NCI-H446 treated with DMSO at 0.1 percent for 48 hours (cell line): ENCODE data around the gene MBTD1.
"Not testable (repeated sequence)": the region's sequence is repeated elsewhere in the genome, so short reads cannot be mapped to it uniquely, and the experiment has no call there.

Experiments used
- DNase-seq: peaks from one replicate; lab custom pipeline; 2025; lab: John Stamatoyannopoulos, UW

MBTD1 gene

DNA sequence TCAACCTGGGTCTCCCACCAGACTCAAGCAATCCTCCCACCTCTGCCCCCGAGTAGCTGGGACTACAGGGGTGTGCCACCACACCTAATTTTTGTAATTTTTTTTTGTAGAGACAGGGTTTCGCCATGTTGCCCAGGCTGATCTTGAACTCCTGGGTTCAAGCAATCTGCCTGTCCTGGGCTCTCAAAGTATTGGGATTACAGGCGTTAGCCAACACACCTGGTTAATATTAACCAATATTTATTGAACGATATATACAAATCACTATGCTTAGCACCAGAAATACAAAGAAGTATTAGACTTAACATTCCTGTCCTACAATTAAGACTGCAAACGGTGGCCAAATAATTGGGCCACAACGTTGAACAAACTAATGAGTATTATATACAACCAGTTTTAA is 4.2 kb downstream of the MBTD1 start:
- DNase-seq = no peak

DNA sequence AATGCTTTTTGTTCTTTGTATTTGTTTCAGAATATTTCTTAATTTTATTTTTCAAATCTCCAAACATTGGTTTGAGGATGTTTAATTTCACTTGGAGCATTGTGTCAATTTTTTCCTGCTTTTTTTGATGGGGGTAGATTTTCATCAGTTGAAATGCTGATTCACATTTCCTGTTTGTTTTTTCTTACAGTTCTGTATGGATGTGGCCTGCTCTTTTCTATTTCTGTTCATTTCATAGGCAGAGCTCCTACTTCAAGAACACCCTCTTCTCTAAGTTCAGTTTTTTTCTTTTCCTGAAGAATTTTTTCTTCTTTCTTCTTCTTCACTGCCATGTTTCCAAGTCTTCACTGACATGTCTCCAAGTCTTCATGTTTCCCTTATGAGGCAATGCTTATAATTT is 8.8 kb downstream of the MBTD1 start:
- DNase-seq = no peak

DNA sequence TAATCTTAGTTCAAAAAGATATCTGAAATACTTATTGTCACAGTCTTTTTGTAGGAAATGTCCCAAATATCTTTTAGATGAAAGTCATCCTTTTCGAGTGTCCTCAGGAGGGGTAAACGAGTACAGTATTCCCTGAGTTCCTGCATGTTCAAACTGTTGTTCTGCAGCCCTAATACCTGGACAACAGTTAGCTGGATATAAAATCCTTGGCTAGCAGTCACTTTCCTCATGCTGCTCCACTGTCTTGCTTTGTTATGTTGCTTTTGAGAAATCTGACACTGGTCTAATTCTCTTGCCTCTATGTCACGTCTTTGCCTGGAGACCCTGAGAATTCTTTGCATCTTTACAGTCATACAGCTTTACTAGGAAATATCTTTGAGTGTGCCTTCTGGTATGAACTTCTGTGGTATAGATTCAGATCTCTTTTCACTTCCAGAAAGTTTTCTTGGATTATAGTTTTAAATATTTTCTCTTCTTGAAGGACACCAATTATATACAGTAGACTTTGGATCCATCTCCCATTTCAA is 9.5 kb downstream of the MBTD1 start:
- DNase-seq = no peak

DNA sequence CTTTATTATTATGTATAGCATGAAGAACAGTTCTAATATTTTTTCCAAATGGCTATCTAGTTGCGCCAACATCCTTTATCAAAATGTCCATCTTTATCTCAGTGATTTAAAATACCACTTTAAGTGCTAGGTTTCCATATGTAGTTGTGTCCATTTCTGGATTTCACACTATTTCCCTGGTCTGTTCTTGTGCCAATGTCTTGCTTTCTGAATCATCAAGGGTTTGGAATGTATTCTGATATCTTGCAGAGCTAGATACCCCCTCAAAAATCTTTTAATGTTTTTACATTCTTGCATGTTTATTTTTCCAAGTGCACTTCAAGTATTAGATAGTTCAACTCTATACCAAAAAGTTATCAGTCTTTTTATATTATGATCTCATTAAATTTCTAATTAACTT is 14.3 kb downstream of the MBTD1 start:
- DNase-seq = no peak

DNA sequence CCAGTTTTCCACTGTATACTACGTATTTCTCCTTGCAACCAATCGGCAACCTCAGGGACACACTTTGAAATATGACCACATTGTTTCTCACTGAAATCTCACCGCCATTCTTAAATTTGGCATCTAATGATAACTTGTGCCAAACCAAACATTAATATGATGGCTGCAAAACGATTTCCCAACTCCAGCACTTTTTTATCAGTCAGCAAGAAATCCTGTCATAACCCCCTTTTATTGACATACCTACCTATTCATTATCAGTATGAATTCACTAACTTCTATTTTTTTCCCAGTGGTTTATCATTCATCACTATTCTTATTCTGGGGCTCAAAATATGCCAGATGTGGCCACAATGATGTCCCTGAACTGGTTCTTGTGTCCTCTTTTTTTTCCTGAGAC is 15.8 kb downstream of the MBTD1 start:
- no peak for DNase-seq

DNA sequence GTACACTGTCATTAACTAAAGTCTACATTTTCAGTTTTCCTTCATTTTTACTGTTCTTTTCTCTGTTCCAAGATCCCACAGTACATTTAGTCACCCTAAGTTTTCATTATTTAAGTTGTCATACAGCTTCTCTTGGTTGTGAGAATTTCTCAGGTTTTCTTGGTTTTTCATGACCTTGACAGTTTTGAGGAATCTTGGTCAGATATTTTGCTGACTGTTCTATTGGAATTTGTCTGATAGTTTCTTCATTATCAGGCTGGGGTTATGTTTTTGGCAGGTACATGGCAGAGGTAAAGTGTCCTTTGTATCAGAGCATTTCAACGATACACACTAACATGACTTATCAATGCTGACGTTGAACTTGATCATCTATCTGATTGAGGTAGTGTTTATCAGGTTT is 19.6 kb downstream of the MBTD1 start:
- no peak for DNase-seq

DNA sequence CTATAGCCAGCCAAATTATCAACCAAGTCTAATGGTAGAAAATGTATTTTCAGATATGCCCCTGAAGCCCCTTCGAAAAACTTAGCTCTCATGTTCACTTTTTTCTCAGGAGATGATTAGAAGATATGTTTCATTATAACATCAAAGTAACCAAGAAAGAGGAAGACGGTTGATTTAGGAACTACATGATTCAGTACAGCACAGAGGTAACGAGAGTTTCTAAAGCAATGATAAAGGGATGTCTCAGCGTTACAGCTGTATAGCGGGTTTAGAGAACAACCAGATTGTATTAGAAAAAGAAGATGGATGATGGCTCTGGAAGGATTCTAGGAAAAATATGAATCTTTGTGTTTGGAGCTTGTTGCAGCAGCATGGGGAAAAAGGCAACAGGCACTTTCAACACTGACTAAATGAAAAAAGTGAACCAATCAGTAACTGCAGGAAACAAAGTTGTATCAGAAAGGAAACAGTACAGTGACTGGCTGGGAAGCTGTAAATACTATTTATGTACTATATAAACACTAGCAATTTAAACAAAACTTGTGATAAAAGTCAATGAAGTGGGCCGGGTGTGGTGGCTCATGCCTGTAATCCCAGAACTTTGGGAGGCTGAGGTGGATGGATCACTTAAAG is 21.5 kb downstream of the MBTD1 start:
- no peak for DNase-seq

DNA sequence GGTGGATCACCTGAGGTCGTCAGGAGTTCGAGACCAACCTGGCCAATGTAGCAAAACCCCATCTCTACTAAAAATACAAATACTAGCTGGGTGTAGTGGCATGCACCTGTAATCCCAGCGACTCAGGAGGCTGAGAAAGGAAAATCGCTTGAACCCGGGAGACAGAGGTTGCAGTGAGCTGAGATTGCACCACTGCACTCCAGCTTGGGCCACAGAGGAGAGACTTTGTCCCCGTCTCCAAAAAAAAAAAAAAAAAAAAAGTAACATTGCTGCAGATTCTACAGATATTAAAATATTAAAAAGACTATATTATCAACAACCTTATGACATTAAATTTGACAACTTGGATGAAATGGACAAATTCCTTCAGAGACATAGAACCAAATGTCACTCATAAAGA is 25.7 kb downstream of the MBTD1 start:
- no peak for DNase-seq

DNA sequence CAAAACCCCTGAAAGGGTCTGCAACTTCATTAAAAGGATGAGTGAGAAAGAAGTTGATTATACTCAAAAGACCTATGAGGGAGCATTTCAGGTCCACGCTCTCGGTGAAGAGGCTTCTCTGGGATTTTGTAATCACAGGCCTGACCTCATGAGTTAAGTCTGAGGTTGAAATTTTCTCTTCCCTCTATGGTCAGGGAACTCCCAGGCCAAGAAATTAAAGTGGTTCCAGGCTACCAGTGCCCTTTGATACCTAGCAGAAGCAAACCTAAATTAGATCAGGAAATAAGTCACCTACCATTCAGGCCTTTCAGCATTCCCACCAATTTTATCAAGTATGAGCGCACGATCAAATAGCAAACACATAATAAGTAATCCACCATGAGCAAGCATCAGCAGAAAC is 27.9 kb downstream of the MBTD1 start:
- no peak for DNase-seq

DNA sequence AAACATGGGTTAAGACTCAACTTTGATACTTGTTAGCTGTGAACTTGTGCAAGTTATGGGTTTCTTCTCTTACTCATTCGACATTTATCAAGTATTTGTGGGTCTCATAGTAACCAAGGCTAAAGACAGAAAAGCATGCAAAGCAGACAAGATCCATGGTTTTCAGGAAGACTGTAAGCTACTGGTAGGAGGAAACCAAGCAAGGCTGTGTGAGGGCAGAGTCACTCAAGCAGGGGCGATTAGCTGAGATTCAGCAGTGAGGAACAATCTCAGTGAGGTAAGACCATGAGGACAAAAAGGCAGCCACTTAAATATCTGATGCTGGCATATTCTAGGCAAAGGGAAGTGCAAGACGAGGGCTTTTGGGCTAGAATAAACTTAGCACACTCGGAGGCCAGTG is 29.5 kb downstream of the MBTD1 start:
- no peak for DNase-seq

DNA sequence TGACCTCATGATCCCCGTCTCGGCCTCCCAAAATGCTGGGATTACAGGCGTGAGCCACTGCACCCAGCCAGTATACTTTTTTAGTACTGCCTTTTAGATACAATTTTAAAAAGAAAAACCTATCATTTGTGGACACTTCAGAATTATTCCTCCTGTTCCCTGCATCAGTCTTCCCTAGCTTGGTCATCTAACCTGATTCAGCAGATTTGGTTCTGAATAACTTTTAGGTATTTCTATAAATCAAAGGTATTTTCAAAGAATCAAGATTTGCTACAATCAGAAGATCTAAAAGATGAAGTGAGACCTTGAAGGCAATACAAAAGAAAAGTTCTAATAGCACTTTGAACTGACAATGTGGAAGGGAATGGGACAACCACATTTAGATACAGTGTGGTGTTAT is 30.0 kb downstream of the MBTD1 start:
- no peak for DNase-seq

DNA sequence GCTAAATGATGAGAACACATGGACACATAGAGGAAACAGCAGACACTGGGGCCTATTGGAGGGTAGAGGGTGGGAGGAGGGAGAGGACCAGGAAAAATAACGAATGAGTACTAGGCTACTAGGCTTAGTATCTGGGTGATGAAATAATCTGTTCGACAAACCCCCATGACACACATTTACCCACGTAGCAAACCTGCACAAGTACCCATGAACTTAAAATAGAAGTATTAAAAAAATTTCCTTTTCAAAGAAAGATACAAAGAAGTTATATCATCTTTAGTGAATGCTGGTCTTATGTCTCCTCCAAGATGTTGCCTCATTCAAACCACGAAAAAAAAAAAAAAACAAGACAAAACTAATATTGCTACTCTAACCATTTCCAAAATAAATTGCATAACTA is 31.7 kb downstream of the MBTD1 start:
- no peak for DNase-seq

DNA sequence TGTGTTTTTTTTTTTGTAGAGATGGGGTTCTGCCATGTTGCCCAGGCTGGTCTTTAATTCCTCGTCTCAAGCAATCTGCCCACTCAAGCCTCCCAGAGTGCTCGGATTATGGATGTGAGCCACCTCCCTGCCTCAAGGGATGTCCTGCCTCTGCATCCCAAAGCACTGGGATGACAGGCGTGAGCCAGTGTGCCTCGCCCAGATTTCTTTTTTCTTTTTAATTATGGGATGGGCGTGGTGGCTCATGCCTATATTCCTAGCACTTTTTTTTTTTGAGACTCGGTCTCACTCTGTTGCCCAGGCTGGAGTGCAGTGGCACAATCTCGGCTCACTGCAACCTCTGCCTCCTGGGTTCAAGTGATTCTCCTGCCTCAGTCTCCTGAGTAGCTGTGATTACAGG is 34.3 kb downstream of the MBTD1 start:
- not testable (repeated sequence) for DNase-seq

DNA sequence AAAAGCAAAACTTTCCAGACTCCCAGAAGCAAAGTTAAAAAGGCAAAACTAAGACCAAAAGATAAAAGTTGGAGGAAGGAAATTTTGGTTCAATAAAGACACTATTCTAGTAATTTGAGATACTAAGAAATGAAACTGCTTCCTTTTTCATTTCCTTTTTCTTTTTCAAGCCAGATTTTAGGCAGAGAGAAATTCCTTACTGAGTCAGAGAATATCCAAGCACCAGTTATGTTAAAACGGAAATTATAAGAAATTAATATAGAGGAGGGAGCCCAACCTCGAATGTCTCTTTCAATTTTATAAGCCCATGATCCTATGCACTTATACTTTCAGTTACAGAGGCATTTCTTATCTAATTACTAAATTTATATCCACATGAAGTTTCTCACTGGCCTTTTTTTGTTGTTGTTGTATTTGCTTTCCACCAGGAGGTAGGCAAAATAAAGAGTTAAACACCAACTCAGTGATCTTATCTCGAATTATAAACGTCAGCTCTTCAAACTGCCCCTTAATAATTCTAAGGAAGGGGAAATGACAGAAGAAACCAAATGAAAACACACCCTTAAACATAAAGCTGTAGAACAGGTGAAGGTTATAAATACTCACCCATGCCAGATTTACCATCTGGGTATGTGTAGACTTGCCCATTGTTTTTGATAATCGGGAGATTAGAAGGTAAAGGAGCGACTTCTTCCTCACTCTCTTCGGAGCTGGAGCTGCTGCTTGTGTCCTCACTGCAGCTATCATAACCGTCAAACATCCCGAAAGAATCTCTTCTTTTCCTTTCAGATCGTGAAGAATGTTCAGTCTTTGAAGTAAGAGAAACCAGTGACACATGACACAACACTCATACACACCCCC is 35.2 kb downstream of the MBTD1 start:
- no peak for DNase-seq

DNA sequence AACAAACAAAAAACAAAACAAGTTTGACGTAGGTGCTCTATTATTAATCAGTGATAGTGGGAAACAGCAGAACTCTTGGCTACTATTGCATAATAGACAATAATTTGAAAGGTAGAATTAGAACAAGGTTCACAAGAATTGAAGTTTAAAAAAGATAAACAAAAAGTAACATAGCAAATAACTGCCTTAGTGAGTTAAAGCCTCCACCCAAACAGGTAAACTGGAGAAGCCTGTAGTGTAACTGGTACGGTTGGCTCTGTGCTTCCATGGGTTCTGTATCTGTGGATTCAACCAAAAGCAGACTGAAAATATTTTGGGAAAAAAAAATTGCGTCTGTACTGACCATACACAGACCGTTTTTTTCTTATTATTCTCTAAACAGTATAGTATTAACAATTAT is 38.5 kb downstream of the MBTD1 start:
- no peak for DNase-seq

DNA sequence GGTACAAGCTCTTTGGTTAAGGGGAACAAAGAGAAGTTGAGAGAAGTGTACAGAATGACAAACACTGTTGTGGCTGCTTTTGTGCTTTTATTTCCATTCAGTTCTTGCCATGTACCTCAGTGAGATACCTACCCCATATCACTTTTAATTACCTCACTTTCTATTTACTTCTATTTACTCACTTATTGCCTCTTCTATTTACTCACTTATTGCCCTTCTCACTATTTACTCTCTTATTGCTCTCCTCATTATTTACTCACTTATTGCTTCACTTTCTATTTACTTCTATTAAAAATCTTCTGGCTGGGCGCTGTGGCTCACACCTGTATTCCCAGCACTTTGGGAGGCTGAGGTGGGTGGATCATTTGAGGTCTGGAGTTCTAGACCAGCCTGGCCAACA is 41.9 kb downstream of the MBTD1 start:
- DNase-seq = no peak

DNA sequence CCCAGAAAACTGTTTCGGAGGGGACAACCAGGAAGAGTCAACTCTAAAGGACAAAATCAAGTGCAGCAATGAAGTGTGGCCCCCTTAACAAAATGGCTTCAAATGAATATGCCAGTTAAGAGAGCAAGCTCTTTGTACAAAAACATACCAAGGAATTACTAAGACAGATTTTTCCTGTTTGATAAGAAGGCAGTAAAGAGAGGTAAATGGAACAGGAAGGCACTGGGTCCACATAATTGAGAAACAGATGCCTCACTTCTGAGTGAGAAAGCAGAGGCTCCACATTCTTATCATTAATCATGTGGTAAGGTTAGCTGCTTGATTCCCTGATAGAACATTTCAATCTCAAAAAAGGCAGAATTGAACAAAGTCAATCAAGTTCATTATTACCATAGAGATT is 44.9 kb downstream of the MBTD1 start:
- DNase-seq = no peak

DNA sequence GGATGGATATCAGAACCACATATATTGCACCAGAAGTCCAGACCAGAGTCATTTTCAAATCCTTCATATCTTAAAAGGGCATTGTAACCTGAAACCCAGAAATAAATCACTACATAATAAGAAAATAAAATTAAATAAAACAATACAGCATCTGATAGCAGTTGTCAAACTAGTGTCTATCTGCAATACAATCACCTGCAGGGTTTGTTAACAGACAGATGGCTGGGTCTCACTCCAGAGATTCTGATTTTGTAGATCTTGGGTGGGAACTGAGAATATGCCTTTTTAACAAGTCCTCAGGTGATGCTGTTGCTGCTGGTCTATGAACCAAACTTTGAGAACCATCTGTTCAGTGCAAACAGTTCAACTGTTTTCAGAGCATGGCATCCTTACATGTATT is 56.0 kb downstream of the MBTD1 start:
- no peak for DNase-seq

DNA sequence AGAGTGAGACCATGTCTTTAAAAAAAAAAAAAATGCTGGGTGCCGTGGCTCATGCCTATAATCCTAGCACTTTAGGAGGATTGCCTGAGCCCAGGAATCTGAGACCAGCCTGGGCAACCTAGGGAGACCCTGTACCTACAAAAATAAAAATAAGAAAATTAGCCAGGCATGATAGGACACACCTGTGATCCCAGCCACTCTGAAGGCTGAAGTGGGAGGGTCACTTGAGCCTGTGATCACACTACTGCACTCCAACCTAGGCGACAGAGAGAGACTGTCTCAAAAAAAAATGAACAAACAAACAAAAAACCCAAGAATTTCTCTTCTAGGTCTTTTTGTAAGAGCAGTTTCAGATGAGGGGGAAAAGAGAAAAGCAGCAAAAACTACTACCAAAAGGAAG is 59.0 kb downstream of the MBTD1 start:
- DNase-seq = no peak

DNA sequence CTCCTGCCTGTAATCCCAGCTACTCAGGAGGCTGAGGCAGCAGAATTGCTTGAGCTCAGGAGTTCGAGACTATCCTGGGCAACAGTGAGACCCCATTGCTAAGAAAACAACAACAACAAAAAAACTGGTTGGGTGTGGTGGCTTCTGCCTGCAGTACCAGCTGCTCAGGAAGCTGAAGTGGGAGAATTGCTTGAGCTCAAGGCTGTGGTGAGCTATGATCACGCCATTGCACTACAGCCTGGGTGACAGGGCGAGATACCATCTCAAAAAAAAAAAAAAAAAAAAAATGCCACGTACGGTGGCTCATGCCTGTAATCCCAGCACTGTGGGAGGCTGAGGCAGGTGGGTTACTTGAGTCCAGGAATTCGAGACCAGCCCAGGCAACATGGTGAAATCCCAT is 59.6 kb downstream of the MBTD1 start:
- no peak for DNase-seq

DNA sequence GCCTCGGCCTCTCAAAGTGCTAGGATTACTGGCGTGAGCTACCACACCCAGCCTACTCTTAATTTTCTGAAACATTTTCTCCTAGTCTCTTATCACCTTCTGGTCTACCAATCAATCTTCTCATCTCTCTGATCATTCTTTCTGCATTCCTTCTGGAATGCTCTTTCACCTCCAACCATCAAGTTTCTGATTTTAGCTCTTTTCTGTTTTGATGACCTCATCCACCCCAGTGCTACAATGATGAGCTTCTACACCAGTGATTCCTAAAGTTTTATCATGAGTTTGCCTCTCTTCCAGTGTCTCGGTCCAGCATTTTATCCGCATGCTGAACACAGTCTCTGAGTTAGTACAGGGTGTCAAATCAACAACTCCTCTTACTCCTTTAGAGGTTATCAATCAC is 62.1 kb downstream of the MBTD1 start:
- no peak for DNase-seq

DNA sequence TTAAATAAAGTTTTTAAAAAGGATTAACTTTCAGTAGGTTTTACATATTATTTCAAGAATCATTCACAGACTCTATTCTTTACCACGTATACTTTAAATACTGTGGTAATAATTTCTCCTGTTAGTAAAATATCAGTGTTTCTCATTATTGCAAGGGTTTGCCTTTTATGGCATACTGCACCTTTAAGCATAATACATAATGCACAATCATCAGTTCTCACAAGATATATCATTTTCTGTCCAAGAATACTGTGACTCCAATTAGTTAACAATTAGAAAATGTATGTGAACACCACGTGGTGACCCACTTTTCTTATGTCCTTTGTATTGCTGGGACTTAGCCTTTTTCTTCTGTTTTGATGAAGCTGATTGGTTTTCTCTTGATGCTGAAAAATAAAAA is 68.0 kb downstream of the MBTD1 start:
- no peak for DNase-seq

DNA sequence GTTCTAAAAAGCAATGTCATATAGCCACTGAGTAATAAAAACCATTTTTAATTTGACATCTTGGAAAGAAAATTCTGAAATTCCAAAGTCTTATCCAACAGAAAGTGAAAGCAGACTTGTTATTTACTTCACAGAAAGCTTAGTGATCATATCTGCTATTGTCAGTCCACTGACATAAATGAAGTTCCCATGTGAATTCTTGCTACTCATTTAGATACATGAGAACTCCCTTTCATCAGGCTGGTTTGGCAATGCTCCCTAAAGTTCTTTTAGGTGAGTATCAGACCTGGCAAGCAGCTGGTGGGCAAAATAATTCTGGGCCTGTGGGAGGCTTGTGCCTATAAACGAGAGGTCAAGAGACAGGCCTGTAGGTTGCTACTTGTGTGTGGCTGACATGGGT is 70.2 kb downstream of the MBTD1 start:
- no peak for DNase-seq

DNA sequence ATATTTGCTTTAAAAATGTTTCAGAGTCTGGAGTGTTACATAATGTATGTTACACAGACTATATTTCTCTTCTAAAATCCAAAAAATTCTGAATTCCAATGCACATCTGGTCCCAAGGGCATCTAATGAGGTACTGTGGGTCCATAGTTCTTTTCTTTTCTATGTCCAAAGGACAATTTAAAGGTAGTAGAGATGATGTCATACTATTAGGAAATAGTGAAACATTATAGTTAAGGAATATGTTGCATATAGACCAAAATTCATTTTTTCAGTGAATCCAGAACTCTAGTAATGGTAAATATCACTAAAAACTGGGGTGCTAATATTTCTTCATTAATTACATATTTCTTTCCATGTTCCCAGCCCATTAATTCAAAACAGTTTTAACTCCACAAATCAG is 70.7 kb downstream of the MBTD1 start:
- DNase-seq = no peak
